ENCODE measurements around the gene MMP10.
A peak's percentile ranks its signal among the peaks of the same experiment; 100 is the strongest.

GRCh38 chr11:102810950-102811660 is 30.7 kb upstream of the MMP10 start:
- TF ChIP-seq EZH2 (IDR thresholded peaks at IDR 0.05; ENCODE audit: low read depth) (no peak), CTCF (conservative IDR thresholded peaks at IDR 0.05) (peak; percentile 77)

Measured in PC-9 (cell line).